Femur (tissue), 1 donor: ENCODE measurements around the gene TRAPPC3L.
A peak's percentile ranks its signal among the peaks of the same experiment; 100 is the strongest.

Experiments used
- DNase-seq: peaks from one replicate; pipeline ENCODE4 v3.0.0-alpha.2; 2017

The TRAPPC3L gene

GRCh38 chr6:116461932-116462885 lies 83.3 kb downstream of the TRAPPC3L start:
- DNase-seq: peak; percentile 69

DNA sequence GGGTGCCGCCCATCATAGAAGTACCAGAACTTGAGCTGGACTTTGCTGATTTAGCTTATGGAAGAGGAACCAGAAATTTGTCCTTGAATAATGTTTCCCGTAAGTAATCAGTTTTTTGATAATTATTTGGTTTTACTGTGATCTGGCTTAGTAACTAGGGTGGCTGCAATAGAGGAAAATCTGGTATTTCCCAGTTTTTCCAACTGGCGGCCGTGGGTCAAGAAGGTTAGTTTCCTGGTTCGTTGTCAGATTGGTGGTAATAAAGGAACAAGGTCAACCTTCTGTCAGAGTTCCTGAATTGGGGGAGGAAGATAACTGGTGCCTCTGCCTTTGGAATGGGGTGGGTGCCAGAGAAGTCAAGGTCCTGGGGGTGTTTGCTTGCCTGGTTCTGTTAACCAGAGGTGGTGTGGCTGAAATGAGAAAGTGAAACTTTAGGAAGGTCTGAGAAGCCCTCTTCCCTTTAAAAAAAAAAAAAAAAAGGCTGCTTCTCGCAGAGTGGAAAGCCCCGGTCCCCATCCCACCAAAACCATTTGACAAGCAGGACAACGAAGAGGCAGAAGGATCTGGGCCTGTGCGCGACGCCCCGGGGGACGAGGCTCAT lies 84.1 kb downstream of the TRAPPC3L start, which contains the start of gene CALHM6:
Gene CALHM6 (plus strand): TSS at position 45 of the 601 bp plus-strand sequence. CDS start 555 bp downstream, at position 600.
- no peak for DNase-seq

GRCh38 chr6:116459927-116460326 lies 85.6 kb downstream of the TRAPPC3L start:
- no peak for DNase-seq

DNA sequence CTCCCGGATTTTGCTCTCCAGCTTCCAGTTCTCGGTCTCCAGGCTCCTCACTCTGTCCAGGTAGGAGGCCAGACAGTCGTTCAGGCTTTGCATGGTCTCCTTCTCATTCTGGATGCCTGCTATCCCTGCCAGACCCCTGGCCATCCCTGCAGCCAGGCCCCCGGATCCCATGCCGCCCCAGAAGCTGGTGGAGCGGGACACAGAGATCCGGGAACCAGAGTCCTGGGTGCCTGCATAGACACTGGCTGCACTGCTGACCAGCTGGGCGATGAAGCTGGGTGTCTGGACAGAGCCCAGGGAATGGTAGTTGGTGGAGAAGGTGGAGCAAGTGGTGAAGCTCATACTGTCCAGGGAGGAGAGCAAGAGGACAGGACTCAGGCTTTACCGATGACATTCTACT lies 87.2 kb downstream of the TRAPPC3L start:
- DNase-seq: no peak

DNA sequence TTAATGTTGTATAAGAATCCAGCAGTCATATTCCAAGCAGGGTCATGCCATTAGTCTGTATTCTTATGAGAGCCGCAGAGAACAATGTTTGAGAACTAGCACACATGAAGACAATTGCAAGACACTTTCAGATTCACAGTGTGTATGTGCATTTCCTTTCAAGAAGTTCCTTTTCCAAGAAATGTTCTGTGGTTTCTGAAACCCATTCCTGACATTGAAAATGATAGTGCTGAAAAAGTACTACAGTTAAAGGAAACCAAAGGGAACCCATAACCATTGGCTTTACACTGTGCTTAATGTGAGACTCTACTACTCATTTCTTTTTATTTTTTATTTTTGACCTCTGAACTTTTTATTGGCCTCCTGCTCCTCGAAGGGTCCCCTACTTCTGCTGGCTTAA lies 88.6 kb downstream of the TRAPPC3L start:
- no peak for DNase-seq

DNA sequence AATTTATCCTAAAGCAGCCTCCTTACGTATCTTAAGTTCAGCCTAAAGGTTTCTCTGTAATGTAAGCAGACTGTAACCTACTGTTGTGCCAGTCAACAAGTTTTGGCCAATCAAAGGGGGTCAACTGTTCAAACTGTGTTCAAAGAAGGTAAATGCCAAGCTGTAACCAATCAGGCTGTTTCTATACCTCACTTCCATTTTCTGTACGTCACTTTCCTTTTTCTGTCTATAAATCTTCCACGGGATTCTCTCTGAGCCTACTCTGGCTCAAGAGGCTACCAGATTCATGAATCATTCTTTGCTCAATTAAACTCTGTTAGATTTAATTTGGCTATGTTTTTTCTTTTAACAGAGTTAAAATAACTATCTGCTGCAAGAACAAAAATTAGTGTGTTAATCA lies 89.4 kb downstream of the TRAPPC3L start:
- DNase-seq: no peak

GRCh38 chr6:116452531-116452930 lies 93.0 kb downstream of the TRAPPC3L start:
- DNase-seq: no peak

DNA sequence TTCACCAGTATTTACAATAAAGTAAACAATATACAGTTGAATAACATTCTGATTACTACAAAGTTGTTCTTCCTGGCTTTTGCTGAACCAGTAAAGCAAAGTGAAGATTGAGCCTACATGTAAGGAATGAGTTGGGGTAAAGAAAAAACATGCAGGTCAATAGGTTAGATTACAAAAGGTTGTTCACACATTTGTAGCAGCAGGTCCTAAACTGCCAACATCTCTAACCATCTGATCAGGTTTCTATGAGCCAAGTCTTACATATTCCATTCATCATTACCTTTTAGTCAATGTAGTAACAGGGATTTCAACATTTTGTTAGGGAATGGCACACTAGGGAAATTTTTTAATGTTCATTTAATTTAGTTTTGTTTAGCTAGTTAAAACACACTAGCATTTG lies 93.6 kb downstream of the TRAPPC3L start:
- no peak for DNase-seq

DNA sequence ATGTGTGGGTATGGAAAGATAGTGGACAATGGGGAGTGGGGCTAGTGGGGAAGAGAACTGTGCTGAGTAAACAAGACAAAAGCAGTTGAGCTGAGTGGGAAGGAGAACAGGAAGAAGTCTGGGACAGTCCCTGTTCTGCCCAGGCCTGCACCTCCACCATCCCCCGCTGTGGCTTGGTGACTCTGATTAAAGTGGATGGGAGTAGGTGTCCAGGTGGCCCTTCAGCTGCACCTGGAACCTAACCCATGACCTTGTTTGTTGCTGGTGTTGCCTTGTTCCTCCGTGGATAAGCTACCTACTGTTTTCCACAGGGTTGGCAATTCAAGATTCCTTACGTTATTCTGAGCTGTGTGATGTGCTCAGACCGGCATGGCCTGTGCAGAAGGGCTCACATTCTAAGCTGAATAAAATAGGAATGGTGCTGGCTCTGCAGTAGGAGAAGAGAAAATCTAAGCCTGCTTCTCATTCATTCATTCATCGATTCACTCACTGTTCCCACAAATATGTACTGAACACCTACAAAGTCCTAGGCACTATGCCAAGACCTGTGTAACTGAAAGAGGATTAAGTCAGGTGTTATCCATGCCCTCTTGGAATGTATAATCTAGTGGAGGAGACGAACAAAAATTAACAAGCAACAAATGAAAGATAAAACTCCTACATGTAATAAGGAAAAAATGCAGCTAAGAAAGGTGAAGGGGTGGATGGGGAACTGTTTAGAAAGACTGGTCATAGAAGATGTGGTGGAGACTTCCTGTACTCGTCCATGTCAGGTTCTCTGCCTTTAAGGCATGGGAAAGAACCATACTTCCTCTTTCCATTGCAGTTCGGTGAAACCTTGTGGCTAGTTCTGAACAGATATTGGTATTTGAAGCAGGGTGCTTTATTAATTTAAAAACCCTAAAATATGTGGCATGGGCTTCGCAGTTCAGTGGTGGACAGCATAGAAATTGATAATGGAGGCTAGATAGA lies 94.4 kb downstream of the TRAPPC3L start:
- DNase-seq: no peak

- DNase-seq: no peak
These were observed 95.2 kb downstream of the TRAPPC3L start for GRCh38 chr6:116450185-116450710.

DNA sequence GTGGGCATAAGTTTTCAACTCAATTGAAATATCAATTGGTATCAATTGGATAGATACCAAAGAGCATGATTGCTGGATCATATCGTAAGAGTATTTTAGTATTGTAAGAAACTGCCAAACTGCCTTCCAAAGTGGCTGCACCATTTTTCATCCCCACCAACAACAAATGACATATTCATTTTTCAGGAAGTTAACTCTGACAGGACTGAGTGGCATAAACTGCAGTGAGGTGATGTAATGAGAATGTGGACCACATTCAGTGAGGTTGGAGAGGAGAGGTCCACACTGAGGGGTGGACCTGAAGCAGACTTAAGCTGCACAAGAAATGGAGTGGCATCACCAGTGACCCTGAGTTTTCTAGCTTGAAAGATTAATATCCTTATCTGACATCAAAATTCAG lies 95.9 kb downstream of the TRAPPC3L start:
- no peak for DNase-seq

DNA sequence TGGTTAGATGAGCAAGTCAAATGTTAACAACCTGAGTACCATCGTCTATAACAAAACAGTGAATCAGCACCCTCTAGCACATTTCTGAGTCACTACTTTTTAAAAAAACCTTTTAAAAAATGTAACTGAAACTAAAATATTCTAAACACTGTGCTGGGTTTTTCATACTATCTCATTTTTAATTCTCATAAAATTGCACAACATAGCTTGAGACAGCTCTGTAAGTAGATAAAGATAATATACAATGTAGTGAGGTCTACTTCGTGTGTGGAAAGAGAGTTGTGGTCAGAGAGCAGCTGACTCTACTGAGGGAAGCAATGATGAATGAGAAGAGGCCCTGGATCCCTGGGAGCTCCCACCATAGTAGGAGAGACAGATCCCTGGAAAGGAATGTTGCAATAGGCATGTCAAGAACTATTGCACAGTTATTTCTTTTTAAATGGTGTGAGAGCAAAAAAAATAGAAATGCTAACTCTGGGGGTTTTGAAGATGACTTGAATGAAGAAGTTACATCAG lies 97.9 kb downstream of the TRAPPC3L start:
- DNase-seq: no peak

DNA sequence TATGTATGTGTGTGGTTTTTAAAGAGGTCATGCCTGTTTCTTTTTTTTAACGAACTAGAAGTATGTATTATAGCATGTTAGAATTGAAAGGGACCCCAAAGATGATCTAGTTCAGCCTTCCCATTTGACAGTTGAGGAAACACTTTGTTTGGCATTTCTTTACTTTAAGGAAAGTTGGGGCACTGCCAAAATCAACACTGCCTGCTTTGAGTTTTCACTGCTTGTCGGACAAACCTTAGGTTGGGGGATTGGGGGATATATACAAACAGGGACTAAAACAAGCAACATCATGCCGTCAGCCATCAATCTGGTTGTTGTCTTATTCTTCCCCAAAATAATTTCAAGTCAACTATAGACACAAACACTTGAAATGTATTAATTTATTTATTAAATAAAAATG lies 98.4 kb downstream of the TRAPPC3L start:
- no peak for DNase-seq

DNA sequence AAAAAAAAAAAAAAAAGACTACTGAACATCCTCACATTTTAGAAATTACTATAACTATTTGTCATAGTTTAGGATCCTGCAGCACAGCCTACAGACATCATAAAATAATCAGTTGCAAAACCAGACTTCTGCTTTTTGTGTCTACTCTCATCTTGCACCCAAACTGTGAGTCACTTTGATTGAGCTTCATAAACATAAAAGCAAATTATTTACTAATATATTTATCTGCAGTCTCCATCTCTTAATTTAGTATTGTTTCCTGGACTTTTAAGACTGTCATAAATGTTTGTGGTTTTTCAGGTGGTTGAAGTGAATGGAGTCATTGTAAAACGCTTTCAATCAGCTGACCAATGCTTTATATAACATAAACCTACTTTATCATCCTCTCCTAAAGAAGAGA lies 99.1 kb downstream of the TRAPPC3L start:
- no peak for DNase-seq

DNA sequence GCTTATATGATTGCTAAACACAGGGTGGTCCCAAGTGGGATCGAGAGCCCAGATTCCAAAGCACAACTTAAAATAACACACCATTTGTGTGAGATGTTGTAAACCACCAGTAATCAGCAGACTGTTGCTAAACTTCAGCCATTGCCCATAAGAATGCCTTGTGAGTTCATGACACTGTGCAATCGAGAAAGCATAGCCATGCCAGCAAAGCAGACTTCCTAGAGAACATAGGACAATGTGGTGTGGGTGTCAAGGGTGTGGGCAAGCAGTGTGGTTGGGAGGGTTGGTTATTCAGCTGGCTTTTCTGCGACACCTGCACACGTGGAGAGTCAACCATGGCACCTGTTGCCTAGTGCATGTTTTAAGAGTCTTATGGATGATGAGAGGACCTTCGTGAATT lies 100.4 kb downstream of the TRAPPC3L start:
- DNase-seq: no peak
